GM20000 (cell line): ENCODE measurements around the gene LRRN2.

Experiments used
- DNase-seq: peaks from one replicate; pipeline ENCODE4 v3.0.0; 2012; ENCODE audit warnings: low spot score
- TF ChIP-seq, protein P1 (sequence below): IDR thresholded peaks from 2 replicates; pipeline ENCODE4 v1.5.1; 2012; ENCODE audit warnings: mild to moderate bottlenecking, control low read depth; ENCODE audit errors: extremely low read depth, missing control alignments

The LRRN2 gene

DNA sequence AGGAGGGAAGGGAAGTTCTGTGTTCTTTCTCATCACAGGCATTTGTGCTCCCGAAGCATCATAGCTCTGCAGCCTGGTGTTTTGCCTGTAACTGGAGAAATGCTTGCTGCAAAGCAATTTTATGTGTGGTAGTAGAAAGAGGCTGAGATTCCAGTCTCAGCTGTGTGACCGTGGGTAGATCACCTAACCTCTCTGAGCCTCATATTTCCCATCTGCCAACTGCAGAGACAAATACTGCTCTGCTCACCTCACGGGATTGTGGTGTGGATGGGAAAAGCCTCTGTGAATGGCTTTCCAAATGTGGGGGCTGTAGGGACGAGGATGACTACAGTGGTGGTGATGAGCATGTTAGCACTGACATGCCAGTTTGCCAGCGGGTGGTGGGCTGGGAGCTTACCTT is 85.3 kb downstream of the LRRN2 start:
- TF ChIP-seq, protein P1, sequence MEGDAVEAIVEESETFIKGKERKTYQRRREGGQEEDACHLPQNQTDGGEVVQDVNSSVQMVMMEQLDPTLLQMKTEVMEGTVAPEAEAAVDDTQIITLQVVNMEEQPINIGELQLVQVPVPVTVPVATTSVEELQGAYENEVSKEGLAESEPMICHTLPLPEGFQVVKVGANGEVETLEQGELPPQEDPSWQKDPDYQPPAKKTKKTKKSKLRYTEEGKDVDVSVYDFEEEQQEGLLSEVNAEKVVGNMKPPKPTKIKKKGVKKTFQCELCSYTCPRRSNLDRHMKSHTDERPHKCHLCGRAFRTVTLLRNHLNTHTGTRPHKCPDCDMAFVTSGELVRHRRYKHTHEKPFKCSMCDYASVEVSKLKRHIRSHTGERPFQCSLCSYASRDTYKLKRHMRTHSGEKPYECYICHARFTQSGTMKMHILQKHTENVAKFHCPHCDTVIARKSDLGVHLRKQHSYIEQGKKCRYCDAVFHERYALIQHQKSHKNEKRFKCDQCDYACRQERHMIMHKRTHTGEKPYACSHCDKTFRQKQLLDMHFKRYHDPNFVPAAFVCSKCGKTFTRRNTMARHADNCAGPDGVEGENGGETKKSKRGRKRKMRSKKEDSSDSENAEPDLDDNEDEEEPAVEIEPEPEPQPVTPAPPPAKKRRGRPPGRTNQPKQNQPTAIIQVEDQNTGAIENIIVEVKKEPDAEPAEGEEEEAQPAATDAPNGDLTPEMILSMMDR, result no peak
- no peak for DNase-seq

DNA sequence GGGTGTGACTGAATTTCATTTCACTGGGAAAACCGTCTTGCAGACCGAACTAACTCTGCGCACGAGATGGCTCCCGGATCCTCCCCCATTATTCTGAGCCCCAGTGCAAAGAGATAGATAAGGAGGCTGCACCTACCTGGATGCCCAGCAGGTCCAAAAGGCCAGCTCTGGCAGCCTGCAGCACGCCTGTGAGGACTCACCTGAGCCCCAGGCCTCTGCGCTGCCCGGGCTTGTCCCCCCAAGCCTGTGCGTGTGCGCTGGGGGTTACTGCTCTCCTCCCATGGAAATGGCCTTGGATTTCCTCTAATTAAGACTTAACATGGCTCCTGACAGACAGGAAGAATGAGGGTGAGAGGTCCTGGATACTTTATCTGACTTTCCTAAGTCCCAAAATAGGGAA is 85.9 kb downstream of the LRRN2 start:
- TF ChIP-seq, protein P1, result no peak
- DNase-seq, result no peak

DNA sequence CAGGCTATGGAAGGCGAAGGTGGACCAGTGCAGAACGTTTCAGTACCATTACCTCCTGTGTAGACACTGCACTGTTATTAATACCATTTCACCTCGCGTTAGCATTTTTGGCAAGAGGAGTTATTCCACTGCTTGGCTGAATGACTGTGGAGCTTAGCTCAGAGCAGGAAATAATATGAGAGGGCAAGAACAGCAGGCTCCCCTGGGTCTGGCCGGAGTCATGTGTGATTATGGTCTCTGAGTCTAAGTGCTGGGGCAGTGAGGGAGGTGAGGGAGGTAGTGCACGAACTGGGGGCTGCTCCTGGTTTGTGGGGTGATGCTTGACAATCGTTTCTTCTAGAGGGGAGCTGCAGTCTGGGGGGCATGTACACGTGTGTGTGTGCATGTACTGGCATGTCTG is 86.4 kb downstream of the LRRN2 start:
- TF ChIP-seq, protein P1, result no peak
- DNase-seq, result no peak

DNA sequence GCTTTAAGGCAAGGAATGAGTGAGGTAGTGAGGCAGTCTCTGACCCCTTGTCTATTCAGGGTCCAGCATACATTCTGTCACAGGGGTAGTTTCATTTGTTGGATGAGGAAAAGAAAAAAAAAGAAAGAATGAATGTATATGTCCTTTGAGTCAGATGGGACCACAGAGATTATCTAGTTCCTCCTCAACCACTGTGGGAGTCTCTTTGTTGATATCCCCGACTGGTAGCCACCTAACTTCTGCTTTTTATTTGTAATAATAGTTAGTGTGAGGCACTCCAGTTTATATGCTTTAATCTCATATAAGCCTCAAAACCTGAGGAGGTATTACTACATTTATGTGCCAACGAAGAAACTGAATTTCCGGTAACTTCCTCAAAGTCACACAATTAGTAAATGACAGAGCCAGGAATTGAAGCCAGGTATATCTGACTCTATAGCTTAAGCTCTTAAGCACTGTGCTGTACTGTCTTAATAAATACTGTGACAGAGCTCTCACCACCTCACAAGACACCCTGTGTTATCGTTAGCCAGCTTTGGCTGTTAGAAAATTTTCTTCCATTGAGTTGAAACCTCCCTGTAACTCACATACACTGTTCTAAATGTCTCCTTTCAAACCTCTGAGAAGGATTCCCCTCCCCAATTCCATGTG is 87.1 kb downstream of the LRRN2 start:
- TF ChIP-seq, protein P1, result no peak
- DNase-seq, result no peak

DNA sequence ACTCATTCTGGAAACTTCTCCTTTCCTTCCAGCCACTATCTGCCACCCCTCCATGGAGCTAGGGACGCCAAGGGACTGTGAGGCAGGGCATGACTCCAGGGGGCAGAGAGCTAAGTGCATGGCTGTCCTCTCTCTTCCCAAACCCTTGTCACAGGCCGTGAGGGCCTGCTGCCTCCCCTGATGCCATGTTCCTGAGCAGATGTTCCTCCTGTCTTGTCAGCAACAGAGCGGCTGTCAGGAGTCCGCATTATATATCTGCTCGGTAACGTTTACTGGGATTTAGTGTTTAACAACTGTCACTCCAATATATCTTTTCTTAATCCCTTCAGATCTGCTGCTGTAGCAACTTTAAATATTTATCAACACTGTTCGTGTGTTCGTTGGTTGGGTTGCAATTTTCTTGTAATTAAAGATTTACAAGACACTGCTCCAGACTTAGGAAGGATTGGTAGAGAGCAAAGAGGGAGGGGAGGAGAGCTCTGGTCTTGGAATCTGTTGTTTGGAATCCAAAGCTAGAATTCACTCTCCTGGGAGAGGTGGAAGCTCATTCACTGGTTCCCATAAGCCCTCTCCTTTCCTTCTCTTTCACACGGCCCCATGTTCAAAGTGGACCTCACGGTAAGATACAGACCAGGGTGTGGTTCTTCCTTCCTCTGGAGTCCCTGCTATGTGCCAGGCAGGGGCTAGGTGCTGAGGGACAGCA is 93.1 kb downstream of the LRRN2 start:
- no peak for DNase-seq
- TF ChIP-seq, protein P1, result no peak

DNA sequence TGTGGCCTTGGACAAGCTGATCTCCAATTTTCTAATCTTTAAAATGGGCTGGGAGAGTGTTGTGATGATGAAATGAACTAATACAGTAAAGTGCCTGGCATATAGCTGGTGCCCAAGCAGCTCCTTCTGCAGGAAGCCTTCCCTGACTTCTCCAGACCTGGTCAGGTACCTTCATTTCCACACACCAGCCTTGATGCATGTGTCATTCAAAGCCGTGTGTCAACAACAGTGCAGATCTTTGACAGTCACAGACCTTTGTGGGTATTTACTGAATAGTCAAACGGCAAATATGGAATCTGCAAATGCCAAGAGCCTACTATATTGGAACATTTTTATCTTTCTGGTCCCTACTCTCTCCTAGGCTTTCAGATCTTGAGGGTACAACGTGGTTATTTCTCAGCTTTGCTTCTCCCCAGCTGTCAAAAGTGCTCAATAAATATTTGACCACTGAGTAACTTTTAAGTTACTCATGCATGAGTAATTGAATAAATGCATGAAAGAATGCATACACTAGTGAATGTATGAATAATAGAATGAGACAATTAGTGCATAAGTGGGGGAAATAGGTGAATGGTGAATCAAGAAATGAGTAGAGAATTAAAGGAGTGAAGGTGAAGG is 94.0 kb downstream of the LRRN2 start:
- no peak for DNase-seq

More for the DNA sequence above, 94.0 kb downstream of the LRRN2 start:
- TF ChIP-seq, protein P1, result no peak
